Epithelial cell of alveolus of lung (primary cell): ENCODE data around the gene CFAP251. TPM values are rescaled to one million over a fixed set of nuclear protein-coding genes. Genes with fewer than 3 reads are reported as not detected.

Experiments used
- total RNA-seq: library from RNA; depleted of rRNA; stranded (reverse); fragments of >200 nt; gene quantifications from 2 replicates; pipeline ENCODE4 v1.2.1, GENCODE V29; 2015

CFAP251 gene
- total RNA-seq, result 0.72 and 2.3 TPM in 2 replicates

GRCh38 chr12:121917950-121918678, at the start of gene CFAP251:
TSS of gene CFAP251 (plus strand) at chr12:121918592. CDS start at chr12:121921306, 2,714 bp downstream.

GRCh38 chr12:121888478-121889273, 29.7 kb upstream of the CFAP251 start, which contains the start of gene PSMD9:
TSS of gene PSMD9 (plus strand) at chr12:121888790. CDS start at chr12:121888857, 67 bp downstream.

GRCh38 chr12:122021822-122022392, 103.5 kb downstream of the CFAP251 start, which contains the start of gene BCL7A:
TSS of gene BCL7A (plus strand) at chr12:122021884. CDS start at chr12:122022092, 208 bp downstream.

Other genes starting within 250 kb of the CFAP251 start
- gene MORN3, start 248.9 kb upstream of the CFAP251 start, total RNA-seq, result under 0.01 and 1.6 TPM in 2 replicates
- gene TMEM120B, start 205.8 kb upstream of the CFAP251 start, total RNA-seq, result 10.7 and 12.7 TPM in 2 replicates
- gene RHOF, start 124.9 kb upstream of the CFAP251 start, total RNA-seq, result 22.0 and 23.4 TPM in 2 replicates
- 3.9 and 9.8 TPM in 2 replicates for gene SETD1B, start 114.6 kb upstream of the CFAP251 start, total RNA-seq
- gene HPD, start 59.7 kb upstream of the CFAP251 start, total RNA-seq, result 0.52 and 1.5 TPM in 2 replicates
- 62.1 and 76.0 TPM in 2 replicates for gene PSMD9, start 29.8 kb upstream of the CFAP251 start, total RNA-seq
- 3.4 and 7.2 TPM in 2 replicates for gene BCL7A, start 103.3 kb downstream of the CFAP251 start, total RNA-seq
- gene MLXIP, start 160.2 kb downstream of the CFAP251 start, total RNA-seq, result 13.2 and 16.2 TPM in 2 replicates